H1 (cell line): ENCODE data around the gene RNF111. TPM values are rescaled to one million over a fixed set of nuclear protein-coding genes. Genes with fewer than 3 reads are reported as not detected.

Experiments used
- SP4 ChIP-seq: IDR thresholded peaks from 2 replicates; pipeline ENCODE4 v1.6.1; 2012; ENCODE audit warnings: low read length, inconsistent platforms
- TBP ChIP-seq: IDR thresholded peaks from 2 replicates; pipeline ENCODE4 v1.6.1; 2011; ENCODE audit warnings: low read depth, low read length, improper control_type of control experiment
- polyA plus RNA-seq, 7 experiments: library from polyadenylated mRNA; depleted of rRNA in 3 of 7; stranded (reverse) in 5 of 7; unstranded in 2 of 7; fragments of >200 nt in 5 of 7; fragments of 200-250 nt in 2 of 7; gene quantifications; 1 replicate in 5 of 7; 2 replicates in 1 of 7; 4 replicates in 1 of 7; pipeline versions ENCODE4 v1.2.1 to v1.2.3, GENCODE V29; 2011 to 2013; ENCODE audit warnings: missing spikeins in 2 of 7, mixed read lengths in 2 of 7
- total RNA-seq: library from RNA; stranded (reverse); fragmentation: NEBNext Ultra II Directional; extraction: Animal tissue kit (Norgen Biotek cat#: 25700); gene quantifications from 2 replicates; pipeline ENCODE4 v1.2.1, GENCODE V29; 2021

Gene RNF111
- total and polyA plus RNA-seq, 2 of the 8 experiments (the other 6 are each of a cell fraction or from before 2014, with no cell fraction given), result 18.5 to 26.6 TPM

- no peak for TF ChIP-seq SP4
- TF ChIP-seq TBP, result no peak
Measured at GRCh38 chr15:58951388-58952007, 36.0 kb upstream of the RNF111 start (continued).
